RWPE1 (cell line): ENCODE measurements around the gene TNFRSF13B.
A peak's percentile ranks its signal among the peaks of the same experiment; 100 is the strongest.
"Not testable (repeated sequence)": the region's sequence is repeated elsewhere in the genome, so short reads cannot be mapped to it uniquely, and the experiment has no call there.

Source experiments
- CTCF ChIA-PET: fragments of 350-600 bp; sonication (Branson Sonifier 250); formaldehyde crosslinking; extraction: SDS; loops from one replicate; lab custom pipeline; 2021; lab: Yijun Ruan, JAX
- POLR2A ChIA-PET: fragments of 400-600 bp; formaldehyde crosslinking; extraction: SDS; loops from one replicate; lab custom pipeline; 2020; ENCODE audit warnings: antibody characterized with exemption; ENCODE audit not compliant: low non-redundant PET; lab: Yijun Ruan, JAX
- DNase-seq: peaks from one replicate; pipeline ENCODE4 v3.0.0; 2012; ENCODE audit warnings: low spot score
- H3K27ac ChIP-seq: fragments of 450-650 bp; 2 replicates; pipeline ENCODE4 v1.5.1; 2017
- TF ChIP-seq, protein P1 (sequence below): fragments of 450-650 bp; conservative IDR thresholded peaks from 2 replicates; pipeline ENCODE4 v1.5.1; 2017; ENCODE audit warnings: low read depth, mild to moderate bottlenecking

TNFRSF13B gene

DNA sequence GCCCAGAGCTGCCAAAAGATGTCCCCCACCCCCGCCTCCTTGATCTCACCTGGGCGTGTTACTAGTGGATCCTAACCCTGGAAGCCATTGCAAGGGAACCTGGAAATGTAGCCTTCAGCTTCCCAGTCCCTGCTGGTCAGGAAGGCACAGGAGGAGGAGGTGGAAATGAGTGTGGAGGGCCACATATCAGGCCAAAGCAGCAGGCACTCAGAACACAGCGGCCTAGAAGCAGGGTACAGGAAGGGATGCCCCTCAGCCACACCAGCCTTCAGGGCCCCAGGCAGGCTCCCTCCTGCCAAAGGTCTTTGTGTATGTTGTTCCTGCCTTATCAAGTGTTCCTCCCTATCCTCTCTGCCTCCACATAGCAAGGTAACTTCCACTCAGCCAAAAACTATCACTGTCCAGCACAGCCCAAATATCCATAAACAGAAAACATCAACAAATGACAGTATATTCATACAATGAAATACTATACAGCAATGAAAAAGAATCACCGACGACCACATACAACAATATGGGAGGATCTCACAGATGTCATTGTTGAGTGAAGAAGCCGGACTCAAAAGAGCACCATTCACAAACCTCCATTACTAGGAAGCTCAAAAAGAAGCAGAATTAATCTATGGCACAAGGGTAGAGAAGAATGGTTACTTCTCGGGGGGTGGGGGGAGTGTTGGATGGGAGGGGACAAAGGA, 28.2 kb upstream of the TNFRSF13B start:
- H3K27ac ChIP-seq, result no peak overlapping the region
- ChIA-PET CTCF (interaction anchor here (0.5 to 1.2 kb wide), 2 partner anchors 8 to 160 kb away, joined by 3 to 6 read pairs; no protein-coding TSS in a partner anchor), POLR2A (interaction anchor here (0.6 kb wide), 1 partner anchor 131 kb away, joined by 6 read pairs; no protein-coding TSS in a partner anchor)
- no peak for DNase-seq
- TF ChIP-seq, protein P1, sequence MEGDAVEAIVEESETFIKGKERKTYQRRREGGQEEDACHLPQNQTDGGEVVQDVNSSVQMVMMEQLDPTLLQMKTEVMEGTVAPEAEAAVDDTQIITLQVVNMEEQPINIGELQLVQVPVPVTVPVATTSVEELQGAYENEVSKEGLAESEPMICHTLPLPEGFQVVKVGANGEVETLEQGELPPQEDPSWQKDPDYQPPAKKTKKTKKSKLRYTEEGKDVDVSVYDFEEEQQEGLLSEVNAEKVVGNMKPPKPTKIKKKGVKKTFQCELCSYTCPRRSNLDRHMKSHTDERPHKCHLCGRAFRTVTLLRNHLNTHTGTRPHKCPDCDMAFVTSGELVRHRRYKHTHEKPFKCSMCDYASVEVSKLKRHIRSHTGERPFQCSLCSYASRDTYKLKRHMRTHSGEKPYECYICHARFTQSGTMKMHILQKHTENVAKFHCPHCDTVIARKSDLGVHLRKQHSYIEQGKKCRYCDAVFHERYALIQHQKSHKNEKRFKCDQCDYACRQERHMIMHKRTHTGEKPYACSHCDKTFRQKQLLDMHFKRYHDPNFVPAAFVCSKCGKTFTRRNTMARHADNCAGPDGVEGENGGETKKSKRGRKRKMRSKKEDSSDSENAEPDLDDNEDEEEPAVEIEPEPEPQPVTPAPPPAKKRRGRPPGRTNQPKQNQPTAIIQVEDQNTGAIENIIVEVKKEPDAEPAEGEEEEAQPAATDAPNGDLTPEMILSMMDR, result no peak

DNA sequence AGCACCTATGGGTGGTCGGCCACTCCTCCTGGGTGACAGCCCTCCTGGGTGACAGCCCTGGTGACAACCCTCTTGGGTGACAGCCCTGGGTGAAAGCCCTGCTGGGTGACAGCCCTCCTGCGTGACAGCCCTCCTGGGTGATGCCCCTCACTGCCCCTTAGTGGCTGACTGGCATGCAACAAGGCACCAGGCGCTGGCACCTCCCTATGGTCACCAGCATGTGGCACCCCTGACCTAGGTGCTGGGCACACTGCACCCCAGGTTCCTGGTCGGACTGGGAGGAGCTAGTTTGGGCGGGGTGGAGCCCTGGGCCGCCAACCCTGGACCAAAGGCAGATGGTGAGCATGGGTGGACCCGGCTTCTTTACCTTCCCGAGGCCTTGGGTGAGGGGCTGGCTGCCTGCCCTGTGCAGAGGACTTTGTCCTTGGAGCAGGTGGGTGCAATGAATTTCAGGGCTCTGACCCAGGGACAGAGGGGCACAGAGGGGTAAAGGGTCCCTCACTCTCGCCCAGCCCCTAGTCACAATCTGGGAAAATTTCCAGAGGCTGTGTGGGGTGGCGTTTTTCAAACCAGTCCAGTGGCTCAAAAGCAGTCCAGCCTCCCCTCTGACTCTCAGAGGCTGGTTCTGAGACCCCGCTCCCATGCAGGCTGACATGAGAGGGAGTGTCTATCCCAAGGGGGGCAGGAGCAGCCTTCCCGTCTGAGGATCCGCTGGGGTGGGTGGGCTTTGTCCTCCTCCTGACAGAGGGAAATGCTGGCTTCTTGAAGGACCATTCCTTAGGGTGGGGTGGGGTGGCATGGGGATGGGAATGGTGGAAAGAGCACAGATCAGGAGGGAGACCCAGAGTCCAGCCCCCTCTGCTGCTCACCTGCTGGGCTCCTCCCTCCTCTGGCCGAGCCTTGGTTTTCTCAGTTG, 25.9 kb upstream of the TNFRSF13B start:
- TF ChIP-seq, protein P1, result no peak
- no peak for DNase-seq
- ChIA-PET CTCF (no interaction called here), POLR2A (no interaction called here)
- H3K27ac ChIP-seq, result no peak overlapping the region

DNA sequence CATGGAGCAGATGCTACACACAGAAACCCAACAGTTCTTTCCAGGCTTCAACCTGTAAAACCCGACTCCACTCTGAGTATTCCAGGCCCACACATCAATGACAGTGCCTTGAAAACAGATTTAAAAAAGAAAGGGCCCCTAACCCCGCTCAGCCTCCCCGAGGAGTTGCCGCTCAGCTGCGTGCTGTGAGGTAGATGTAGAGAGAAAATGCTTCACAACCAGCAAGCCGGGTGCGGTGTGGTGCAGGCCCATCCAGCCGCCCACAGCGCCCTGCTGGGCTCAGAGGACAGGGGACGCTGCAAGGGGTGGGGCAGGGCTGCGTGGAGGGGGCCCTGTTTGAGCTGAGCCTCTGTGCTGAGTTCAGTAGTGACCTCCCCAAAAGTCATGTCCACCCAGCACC, 24.8 kb upstream of the TNFRSF13B start:
- POLR2A ChIA-PET, DNase-seq, CTCF ChIA-PET, H3K27ac ChIP-seq: not testable (repeated sequence)

DNA sequence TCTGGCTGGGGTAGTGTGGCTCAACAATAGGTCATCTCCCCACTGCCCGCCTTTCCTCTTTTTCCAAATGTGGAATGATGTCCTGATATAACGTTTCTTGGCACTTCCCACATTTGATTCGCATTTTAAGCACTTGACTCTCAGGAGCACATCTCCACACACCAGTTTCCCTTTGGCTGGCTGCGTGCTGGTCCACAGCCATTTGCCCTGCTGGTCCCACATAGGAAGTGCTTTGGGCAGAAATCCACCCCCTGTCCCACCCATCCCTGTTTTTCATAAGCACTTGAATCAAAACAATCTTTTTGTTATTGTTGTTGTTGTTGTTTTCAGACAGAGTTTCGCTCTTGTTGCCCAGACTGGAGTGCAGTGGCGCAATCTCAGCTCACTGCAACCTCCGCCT, 24.0 kb upstream of the TNFRSF13B start:
- no peak for DNase-seq
- ChIA-PET POLR2A (no interaction called here), CTCF (no interaction called here)
- H3K27ac ChIP-seq, result no peak overlapping the region
- TF ChIP-seq, protein P1, result no peak

DNA sequence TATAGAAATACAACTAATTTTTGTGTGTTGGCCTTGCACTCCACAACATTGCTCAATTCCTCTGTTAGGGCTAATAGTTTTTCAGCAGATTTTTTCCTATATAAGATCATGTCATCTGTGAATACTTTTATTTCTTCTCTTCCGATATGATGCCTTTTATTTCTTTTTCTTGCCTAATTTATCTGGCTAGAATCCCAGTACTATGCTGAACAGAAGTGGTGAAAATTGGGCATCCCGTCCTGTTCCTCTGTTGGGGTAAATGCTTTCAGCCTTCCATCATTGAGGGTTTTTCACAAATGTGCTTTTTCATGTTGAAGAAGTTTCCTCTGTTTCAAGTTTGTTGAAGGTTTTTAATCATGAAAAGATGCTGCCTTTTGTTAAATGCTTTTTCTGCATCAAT, 22.7 kb upstream of the TNFRSF13B start:
- DNase-seq, result no peak
- H3K27ac ChIP-seq, result no peak overlapping the region
- POLR2A ChIA-PET, result no interaction called here
- CTCF ChIA-PET, result interaction anchor here (0.6 kb wide), 1 partner anchor 9 kb away, joined by 3 read pairs; no protein-coding TSS in a partner anchor
- TF ChIP-seq, protein P1, result no peak

DNA sequence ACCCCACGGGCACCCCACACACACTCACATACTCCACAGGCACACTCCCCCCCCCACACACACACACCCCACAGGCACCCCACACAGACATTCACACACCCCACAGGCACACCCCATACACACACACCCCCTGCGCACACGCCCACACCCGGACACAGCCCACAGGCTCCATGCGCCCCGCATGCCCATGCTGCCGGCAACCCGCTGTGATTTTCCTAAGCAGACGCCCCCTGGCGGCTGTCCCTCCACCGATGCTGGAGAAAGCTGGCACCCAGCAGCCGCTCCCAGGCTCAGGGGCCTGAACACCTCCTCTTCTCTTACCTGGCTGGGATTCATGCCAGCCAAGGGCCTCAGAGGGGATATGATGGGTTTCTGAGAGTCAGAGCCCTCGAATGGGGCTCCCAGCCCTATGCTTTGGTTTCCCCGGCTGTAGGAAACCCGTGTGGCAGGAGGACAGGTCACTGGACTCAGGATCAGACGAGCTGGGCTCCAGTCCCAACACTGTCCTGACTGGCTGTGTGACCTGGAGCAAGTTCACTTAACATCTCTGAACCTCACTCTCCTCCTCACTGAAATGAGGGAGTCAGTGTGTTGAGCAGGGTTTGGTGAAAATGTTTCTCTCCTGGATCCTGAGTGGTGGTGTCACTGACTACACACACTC, 19.6 kb upstream of the TNFRSF13B start:
- H3K27ac ChIP-seq, result no peak overlapping the region
- CTCF ChIA-PET, result interaction anchor here (0.5 to 1.6 kb wide), 15 partner anchors 9 to 1209 kb away, joined by 3 to 7 read pairs (median 4); no protein-coding TSS in a partner anchor
- POLR2A ChIA-PET, result no interaction called here
- TF ChIP-seq, protein P1, result peak; percentile 70
- DNase-seq, result peak; percentile 69
